HG03025 (cell line): ENCODE measurements around the gene CCM2.
"Not testable (repeated sequence)": the region's sequence is repeated elsewhere in the genome, so short reads cannot be mapped to it uniquely, and the experiment has no call there.

Experiments used
- ATAC-seq: cut with Tn5 transposase; IDR thresholded peaks from one replicate; pipeline ENCODE4 v1.9.1; 2021; ENCODE audit warnings: mild to moderate bottlenecking, moderate library complexity; ENCODE audit not compliant: unreplicated experiment, low FRiP score

Gene CCM2

GRCh38 chr7:45028138-45028919 is 28.3 kb downstream of the CCM2 start:
- ATAC-seq, result no peak

- ATAC-seq, result no peak
Observed at GRCh38 chr7:45028920-45029344, 28.9 kb downstream of the CCM2 start.

- ATAC-seq, result no peak
Observed at GRCh38 chr7:45031829-45032228, 31.8 kb downstream of the CCM2 start.

GRCh38 chr7:45032421-45032820 is 32.4 kb downstream of the CCM2 start:
- no peak for ATAC-seq

GRCh38 chr7:45033261-45033930 is 33.4 kb downstream of the CCM2 start:
- ATAC-seq, result no peak

- ATAC-seq, result no peak
Observed at GRCh38 chr7:45033931-45034290, 33.9 kb downstream of the CCM2 start.

- ATAC-seq, result not testable (repeated sequence)
Observed at GRCh38 chr7:45034710-45035109, 34.7 kb downstream of the CCM2 start.

- no peak for ATAC-seq
Observed at GRCh38 chr7:45035371-45035770, 35.4 kb downstream of the CCM2 start.

- no peak for ATAC-seq
Observed at GRCh38 chr7:45035893-45036292, 35.9 kb downstream of the CCM2 start.

- ATAC-seq, result no peak
Observed at GRCh38 chr7:45036317-45036716, 36.3 kb downstream of the CCM2 start.

GRCh38 chr7:45036796-45037195 is 36.8 kb downstream of the CCM2 start:
- no peak for ATAC-seq

GRCh38 chr7:45037876-45038275 is 37.9 kb downstream of the CCM2 start:
- ATAC-seq, result no peak

GRCh38 chr7:45039106-45039505 is 39.1 kb downstream of the CCM2 start:
- no peak for ATAC-seq

GRCh38 chr7:45044338-45044737 is 44.3 kb downstream of the CCM2 start:
- no peak for ATAC-seq

- no peak for ATAC-seq
Observed at GRCh38 chr7:45048748-45049147, 48.7 kb downstream of the CCM2 start.

GRCh38 chr7:45050198-45050597 is 50.2 kb downstream of the CCM2 start:
- no peak for ATAC-seq

- ATAC-seq, result no peak
Observed at GRCh38 chr7:45052011-45052410, 52.0 kb downstream of the CCM2 start.

GRCh38 chr7:45053401-45053800 is 53.4 kb downstream of the CCM2 start:
- no peak for ATAC-seq

- no peak for ATAC-seq
Observed at GRCh38 chr7:45053941-45054340, 53.9 kb downstream of the CCM2 start.

GRCh38 chr7:45054442-45054841 is 54.4 kb downstream of the CCM2 start:
- no peak for ATAC-seq

GRCh38 chr7:45055016-45055415 is 55.0 kb downstream of the CCM2 start:
- ATAC-seq, result no peak

- ATAC-seq, result no peak
Observed at GRCh38 chr7:45055594-45056219, 55.7 kb downstream of the CCM2 start.
